Muscle of arm (tissue), 12 donors: ENCODE measurements around the gene XPO4. TPM values are rescaled to one million over a fixed set of nuclear protein-coding genes. Genes with fewer than 3 reads are reported as not detected.
A peak's percentile ranks its signal among the peaks of the same experiment; 100 is the strongest.

Source experiments
- DNase-seq: peaks from one replicate; pipeline ENCODE4 v3.0.0-alpha.2; 2013
- polyA plus RNA-seq, 12 donors: library from polyadenylated mRNA; unstranded; fragments of 120-200 nt; gene quantifications; one replicate each; pipeline ENCODE4 v1.2.1, GENCODE V29; 2013; ENCODE audit not compliant: insufficient read length in 12 of 12

Gene XPO4
- polyA plus RNA-seq, 12 donors, result 18.0 to 61.6 (median 30.9) TPM; not detected in 1

DNA sequence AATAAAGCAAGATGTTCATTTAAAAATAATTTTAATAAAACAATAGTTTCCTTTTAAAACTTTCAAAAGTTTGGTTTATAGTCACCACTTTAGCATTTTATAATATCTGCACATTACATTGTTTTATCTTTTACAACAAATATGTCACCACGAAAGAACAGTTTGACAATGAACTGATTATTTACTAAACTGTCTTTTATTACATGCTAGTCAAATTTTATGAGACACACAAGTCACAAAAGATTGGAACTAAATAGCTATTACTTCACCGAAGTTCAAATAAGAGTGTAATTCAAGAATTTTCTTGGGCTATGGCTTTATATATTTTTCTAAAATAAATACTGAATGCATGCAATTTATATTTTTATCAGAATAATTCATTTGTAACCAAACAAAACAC lies 71.3 kb downstream of the XPO4 start:
- no peak for DNase-seq

DNA sequence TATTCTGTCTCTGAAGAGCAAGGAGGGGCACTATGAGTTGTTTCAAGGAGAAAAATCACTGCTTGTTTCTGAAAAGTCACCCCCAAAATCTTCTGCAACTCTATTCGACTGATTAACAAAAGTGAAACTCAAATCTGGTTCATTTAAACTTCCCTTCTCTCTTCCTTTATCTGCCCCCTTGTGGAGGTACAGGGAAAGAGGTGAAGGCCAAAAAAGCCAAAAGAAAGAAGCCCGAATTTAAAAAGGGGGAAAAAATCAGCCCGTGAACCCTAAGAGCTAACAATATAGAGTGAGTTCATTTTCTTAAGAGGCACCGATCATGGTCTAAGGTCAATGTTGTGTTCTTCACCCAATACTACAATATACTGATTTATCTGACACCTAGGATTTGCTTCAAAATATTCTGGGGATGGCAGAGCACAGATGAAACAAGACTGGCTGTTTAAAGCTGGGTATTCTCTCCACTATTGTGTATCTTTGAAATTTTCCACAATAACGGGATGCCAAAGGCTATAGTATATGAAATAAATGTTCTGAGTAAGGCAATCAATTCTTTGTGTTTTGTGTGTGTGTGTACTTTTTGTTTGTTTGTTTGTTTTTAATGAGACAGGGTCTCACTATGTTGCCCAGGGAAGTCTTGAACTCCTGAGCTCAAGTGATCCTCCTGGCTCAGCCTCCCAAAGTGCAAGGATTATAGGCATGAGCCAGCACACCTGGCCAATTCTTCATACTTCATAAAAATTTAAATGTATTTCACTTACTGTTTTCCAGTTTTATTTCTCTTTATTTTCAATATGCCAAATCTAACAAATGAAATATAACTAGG lies 73.8 kb downstream of the XPO4 start:
- peak; percentile 66 for DNase-seq

DNA sequence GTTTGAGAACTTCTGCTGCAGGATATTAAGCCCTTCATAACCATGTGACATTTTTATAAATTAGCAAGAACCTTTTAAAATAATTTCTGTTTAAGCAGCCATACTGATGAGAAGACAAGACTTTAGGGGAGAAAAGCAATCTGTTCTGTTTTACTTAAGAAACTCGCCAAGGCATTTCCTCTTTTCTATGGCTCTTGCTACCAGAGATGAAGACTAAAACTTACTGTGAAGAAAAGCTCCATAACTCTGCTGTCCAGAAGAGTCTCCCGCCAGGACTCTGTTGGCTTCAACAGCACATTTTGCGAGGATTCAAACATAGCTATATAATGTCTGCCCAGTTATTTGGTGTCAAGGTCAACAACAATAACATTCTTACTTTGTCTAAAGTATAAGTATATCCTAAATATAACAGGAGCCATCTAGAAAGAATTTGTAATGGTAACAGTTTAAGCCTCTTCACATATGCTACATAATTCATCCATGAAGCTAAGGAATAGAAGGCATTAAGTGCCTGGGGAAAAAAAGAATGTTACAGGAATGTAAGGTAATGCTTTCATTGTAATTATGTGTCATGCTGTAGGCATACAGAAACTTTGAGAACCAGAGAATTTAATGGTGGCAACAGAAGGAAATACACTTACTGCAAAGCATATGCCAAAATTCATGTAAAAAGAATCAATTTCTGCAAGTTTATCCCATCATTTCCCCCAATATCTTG lies 75.5 kb downstream of the XPO4 start:
- DNase-seq, result peak; percentile 41

DNA sequence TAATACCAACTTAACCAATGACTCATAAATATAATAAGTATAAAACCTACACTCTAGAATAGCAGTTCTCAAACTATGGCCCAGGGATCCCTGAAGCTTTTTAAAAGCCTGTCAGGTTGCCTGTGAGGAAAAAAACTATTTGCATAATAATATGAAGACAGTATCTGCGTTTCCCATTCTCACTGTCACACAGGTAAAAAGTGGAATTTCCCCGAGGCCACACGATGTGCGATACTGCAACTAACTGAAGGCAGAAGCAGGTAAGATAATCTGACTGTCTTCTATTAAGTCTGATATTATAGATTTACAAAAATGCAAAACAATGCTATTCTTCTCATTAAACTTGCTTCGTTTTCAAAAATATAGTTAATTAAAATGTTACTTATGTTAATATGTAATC lies 76.2 kb downstream of the XPO4 start:
- DNase-seq, result no peak

DNA sequence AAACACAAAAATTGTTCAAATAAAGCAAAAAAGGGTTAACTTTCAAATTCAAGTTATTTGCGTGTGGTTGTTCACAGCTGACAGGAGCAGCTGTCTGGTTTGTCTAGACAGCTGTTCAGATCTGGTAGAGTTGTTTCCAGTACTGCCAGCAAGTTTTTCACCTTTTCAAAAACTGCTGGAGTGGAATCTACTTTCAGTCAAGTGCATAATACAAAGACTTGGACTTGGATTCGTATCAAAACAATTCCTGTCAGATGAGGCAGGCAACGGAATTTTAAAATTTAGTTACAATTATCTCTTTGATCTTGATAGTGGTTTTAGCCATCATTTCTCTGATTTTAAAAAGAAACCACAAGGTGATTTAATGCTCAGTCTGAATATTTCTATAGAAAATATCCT lies 77.1 kb downstream of the XPO4 start:
- peak; percentile 43 for DNase-seq

DNA sequence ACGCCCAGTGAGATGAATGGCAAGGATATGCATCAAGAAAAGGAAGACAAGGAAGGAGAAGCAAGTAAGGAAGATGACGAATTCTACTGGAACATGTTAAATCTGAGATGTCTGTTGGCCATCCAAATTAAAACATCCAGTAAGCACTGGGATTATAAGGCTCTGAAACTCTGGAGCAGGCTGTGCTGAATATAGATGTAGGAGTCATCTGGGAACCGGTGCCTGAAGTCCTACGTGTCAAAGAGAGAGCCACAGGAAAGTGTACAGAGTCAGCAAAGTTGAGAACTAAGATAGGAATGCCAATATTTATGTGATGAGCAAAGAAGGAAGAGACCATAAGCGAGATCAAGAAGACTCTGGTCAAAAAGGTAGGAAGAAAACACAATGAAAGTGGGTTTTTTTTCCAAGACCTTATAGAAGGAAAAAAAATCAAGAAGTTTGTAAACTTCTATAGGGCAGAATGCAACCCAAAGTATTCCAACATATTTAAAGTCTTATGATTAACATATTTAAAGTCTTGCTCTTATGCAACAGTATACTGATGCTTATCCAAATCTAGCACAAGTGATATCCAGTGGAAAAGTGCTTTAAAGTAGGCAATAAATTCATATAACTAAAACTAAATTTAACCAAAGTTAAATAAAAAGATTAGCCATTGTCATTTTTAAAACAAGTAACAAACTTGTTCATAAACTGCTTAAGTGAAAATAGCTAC lies 77.6 kb downstream of the XPO4 start:
- no peak for DNase-seq

DNA sequence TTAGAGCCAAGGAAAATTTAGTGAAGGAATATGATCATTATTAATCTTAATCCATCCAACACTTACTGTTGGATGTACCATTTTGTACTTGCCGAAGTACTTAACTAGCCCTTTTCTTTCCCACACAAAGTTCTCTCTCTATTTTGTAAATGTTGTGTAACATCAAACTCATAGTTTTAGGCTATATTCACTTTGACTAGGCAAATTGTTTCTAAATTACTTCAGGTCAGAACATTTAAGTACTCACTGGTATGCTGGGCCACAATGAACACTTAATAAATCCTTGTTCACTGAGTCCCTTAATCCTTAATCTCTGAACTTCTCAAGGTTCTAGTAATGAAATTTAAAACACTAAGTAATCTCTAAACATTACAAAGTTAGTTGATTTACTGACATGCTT lies 79.5 kb downstream of the XPO4 start:
- DNase-seq, result no peak

DNA sequence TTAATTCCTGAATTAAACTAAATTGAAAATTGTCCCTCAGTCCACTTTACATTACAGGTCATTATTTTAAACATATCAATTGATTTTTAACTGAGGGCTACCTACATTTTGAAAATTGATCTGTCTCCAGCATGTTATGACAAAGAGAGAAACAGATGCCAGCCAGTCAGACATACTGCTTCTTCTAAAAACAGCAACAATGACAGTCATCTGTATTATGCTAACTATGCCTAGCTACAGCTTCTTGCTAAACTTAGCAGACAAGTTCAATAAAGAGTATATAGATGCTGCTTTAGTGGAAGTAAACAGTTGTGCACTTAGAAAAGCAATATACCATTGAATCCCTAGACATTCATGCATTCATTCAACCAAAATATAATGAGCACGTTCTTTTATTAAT lies 80.1 kb downstream of the XPO4 start:
- no peak for DNase-seq

DNA sequence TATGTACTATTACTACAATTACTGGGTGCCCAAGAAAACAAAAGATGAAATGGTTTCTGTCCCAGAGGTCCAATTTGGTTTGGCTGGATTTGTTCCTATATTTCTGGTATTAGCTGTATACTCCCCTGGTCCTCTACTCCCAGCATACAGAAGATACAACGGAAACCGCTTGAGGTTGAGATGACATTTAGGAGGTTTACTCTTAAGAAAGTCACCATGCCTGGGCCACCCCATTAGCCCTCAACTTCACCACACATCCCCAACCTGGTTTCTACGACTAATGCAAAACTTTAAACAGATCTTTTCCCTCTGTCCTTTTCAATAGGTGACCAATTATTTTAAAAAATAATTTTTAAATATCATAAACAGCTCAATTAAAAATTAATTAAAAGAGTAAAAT lies 82.8 kb downstream of the XPO4 start:
- no peak for DNase-seq

DNA sequence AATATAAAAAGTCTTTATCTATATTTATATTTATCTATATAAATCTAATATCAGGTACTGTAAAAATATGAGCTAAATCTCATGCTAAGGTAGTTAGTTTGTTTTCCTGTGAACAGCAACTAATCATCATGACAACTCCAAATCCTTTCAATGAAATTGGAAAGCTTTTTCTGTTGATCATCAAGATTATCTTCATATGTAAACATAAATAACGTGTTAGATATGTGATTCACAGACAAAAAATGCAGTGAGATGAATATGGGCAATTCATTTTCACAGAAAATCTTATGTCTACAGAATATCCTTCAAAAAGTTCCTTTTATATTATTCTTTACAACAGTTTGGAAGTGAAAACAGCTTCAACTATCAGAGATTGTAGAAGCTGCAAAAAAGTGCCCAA lies 87.1 kb downstream of the XPO4 start:
- DNase-seq, result no peak

DNA sequence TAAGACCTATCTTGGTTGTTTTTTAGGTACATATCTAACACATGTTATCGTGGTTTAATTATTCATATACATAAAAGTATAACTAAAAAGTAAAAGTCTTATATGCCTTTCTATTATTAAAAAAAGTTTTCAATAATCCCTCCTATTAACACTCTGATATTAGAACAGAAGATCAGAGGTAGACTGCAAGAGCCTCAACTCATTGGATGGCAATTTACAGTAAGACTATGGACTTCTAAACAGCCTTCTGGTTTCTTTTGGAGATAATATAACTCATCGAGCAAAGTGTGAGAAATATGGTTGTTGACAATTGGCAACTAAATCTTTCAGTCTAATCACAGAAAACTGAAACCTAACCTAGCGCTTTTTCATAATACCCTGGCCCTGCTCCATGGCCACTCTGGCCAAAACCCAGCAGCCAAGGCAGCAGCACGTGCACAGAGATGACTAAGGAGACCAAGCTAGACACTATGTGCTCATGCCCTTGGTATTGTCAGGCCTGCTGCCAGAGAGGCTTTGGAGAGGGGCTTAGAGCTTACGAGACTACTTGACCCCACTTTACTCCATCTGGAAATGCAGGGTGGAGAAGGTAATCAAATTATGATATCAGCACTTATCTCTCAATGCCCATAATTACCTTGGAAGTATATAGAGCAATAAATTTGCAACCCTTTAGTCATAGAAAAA lies 88.2 kb downstream of the XPO4 start:
- peak; percentile 60 for DNase-seq

DNA sequence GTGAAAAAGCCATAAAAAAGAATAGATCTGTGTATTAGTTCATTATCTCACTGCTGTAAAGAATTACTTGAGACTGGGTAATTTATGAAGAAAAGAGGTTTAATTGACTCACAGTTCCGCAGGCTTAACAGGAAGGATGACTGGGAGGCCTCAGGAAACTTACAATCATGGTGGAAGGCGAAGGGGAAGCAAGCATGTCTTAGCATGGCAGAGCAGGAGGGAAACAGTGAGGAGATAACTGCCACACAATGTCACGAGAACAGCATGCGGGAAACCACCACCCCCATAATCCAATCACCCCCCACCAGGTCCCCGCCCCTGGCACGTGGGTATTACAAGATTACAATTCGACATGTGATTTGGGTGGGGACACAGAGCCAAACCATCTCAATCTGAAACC lies 89.7 kb downstream of the XPO4 start:
- no peak for DNase-seq

DNA sequence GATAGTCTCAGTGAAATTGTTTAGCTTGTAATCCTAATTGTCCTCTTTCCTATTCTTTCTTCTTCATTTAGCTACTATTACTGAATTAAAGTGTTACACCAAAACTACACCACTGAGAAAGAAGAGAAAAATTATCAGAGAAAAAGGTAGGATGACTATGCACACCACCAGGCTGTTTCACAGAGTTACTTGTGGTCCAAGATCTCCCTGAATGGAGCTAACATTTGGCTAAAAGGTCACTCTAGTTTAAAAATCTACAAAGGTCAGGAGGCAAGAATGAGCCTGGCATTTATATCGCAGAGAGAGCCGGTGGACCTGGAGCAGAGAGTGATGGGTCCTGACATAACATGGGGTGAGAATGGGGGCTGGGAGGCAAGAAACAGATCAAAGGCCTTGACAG lies 91.7 kb downstream of the XPO4 start:
- no peak for DNase-seq

DNA sequence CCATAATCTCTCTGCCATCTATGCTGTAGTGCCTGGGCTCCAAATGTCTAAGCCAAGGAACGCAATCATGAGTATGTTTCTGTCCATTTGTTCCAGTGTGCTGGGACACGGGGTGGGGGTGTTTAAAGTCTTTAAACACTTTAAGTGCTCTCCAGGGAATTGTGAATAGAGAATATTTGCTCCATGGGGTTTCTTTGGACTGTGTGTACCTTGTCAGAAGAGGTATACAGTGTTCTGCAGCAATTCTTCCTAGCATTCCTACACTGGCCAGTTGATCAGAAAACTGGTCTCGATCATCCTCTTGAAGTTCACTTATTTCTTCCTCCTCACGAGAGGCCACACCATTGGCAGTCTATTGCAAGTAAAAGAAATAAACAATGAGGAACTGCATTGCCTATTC lies 93.7 kb downstream of the XPO4 start:
- no peak for DNase-seq

DNA sequence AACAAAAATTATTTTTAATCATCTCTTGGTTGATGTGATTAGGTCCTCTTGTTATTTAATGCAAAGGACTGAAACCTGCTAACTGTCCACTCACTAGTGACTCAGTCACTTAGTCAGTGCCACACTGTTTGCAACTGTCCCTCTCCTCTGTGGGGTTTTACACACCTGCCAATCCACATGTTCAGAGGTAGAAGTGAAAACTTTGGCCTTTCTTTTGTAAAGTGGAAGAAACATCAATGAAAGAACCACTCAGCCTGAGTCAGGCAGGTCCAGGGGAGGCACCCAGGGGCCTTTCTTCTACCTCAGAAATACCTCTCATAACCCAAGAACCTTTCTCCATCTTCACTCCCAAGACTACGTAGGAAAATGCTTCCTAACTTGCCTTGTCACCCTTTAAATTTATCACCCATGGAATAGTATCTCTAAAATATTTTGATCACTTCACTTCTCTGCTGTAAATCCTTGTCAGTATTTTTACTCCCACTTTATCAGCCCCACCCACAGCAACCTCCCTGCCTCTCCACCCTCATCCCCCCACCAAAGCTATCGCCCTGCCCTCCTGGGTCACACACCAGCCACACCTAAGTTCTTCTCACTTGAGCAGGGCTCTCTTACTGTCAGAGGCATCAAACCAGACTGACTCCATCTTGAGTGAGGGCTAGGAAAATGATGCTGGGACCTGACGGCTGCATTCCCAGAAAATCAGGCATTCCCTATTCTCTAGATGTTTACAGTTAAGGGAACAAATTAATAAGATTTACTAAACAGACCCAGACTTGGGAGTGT lies 99.2 kb downstream of the XPO4 start:
- DNase-seq, result no peak

DNA sequence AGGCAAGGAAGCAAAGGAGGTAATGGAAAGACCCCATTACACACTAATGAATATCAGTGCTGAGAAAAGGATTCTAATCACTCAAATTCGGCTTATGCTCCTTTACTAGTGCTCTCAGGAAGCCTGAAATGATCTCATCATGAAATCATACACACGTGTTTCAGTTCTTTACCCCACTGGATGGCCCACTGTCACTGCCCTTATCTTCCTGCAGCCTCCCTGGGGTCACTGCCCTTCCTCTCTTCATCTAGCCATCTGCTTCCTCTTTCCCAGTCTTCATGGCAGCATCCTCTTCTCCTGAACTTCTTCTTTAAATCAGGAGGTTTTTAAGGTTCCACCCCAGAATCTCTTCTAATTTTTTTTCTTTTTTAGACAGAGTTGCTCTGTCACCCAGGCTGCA lies 100.8 kb downstream of the XPO4 start:
- DNase-seq, result no peak

DNA sequence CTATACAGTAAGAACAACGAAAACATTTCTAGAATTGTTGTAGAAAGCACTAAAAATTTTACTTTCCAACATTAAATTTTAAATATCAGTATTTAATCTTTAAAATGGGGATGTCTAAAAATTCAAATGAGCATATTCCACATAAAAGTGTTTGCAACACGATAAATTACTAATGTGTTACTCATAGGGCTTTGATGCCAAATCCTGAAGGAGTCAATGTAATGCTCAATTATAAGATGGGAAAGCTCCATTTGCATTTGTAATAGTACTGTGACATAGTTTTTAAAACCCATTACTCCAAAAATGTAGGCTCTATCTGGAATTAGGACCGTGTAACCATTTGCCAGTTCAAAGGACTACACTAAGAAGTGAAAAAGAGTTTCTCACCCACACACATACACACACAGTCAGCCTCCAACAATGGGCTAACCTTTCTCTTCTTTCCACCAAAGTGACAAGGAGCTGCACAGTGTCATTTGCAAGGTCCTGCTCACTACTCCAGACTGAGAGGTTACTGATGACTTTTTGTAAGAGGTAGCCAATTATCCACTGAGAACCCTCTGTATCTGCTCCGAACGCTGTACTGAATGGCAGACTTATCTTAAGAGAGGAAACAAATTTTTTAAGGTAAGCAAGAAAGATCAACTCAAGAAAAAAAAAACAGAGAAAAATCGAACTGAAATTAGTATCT lies 102.7 kb downstream of the XPO4 start:
- DNase-seq, result no peak

DNA sequence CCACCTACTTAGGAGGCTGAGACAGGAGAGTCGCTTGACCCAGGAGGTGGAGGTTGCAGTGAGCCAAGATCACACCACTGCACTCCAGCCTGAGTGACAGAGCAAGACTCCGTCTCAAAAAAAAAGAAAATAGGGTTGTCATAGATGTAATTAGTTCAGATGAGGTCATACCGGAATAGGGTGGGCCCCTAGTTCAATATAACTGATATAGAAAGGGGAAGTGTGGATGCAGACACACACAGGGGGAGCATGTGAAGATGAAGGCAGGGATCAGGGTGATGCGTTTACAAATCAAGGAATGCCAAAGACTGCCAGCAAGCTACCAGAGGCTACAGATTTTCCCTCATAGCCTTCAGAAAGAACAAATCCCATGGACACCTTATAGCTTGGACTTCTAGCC lies 104.5 kb downstream of the XPO4 start:
- no peak for DNase-seq

DNA sequence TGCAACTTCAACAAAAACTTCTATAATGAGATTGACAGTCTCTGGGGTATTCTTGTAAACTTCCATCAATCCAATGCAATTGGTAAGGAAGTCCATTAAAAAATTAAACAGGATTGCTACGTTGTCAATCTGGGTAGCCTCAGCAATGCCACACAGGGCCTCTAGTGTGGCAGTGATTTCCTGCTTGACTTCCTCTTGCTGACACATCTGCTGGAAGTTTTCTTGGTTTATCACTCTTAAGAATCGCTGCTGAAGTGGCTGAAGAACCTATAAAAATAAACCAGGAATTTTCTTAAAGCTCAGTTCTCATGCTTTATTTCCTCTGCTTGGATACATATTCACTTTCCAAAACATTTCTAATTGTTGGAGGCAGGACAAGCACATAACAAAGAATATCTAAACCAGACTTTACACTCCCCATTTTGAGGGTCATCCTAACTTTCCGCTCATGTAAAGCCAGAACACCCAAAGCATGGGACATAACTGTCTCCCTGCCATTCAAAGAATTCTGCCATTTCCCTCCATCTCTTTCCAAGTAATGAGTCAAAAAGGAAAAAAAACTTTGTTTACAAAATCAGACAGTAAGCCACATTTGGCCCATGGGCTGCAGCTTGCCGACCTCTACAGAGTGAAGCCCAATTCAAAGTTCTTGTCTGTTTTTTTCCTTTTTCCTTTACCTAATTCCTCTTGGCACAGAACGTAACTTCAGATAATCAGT lies 105.6 kb downstream of the XPO4 start:
- DNase-seq, result peak; percentile 39

DNA sequence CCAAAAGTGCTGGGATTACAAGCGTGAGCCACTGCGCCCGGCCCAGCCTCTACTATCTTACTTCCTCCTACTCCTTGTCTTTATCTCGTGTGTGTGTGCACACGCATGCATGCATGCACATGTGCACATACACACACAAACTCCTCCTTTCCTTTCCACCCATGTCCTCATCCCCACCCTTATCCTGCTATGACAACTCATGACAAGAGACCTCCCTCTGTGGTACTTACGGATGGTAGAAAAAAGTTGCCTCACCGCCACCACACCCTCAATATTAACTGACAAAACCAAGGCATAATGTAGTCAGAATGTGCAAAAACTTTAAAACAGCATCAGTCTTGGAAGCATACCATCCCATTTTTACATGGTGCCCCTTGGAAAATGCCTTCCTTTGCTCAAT lies 112.9 kb downstream of the XPO4 start:
- DNase-seq, result no peak
